Hepatocyte (in vitro differentiated cells): Measurements from ENCODE around the gene PNMA6F. TPM values are rescaled to one million over a fixed set of nuclear protein-coding genes. Genes with fewer than 3 reads are reported as not detected.
"Not testable (repeated sequence)": the region's sequence is repeated elsewhere in the genome, so short reads cannot be mapped to it uniquely, and the experiment has no call there.

Experiments used
- DNase-seq: peaks from one replicate; pipeline ENCODE4 v3.0.0-alpha.2; 2016; ENCODE audit warnings: low spot score
- H2AFZ ChIP-seq: fragments of 200-600 bp; sonication (generic); 2 replicates; pipeline ENCODE4 v1.6.0; 2016; ENCODE audit warnings: antibody characterized with exemption, mild to moderate bottlenecking
- H3K27ac ChIP-seq: fragments of 200-600 bp; sonication (generic); 2 replicates; pipeline ENCODE4 v1.5.1; 2016; ENCODE audit warnings: mild to moderate bottlenecking
- H3K27me3 ChIP-seq: fragments of 200-600 bp; sonication (generic); 2 replicates; pipeline ENCODE4 v1.6.1; 2016
- H3K36me3 ChIP-seq: fragments of 200-600 bp; sonication (generic); replicated peaks from 2 replicates; pipeline ENCODE4 v1.5.1; 2016; ENCODE audit warnings: low read depth; ENCODE audit not compliant: insufficient read depth
- H3K4me1 ChIP-seq: fragments of 200-600 bp; sonication (generic); 2 replicates; pipeline ENCODE4 v1.5.1; 2016; ENCODE audit warnings: mild to moderate bottlenecking, moderate library complexity; ENCODE audit not compliant: insufficient read depth
- H3K4me2 ChIP-seq: fragments of 200-600 bp; sonication (generic); 2 replicates; pipeline ENCODE4 v1.6.0; 2016
- H3K4me3 ChIP-seq: fragments of 200-600 bp; sonication (generic); 2 replicates; pipeline ENCODE4 v1.5.1; 2016; ENCODE audit warnings: mild to moderate bottlenecking
- H3K79me2 ChIP-seq: fragments of 200-600 bp; sonication (generic); 2 replicates; pipeline ENCODE4 v1.6.0; 2017; ENCODE audit warnings: mild to moderate bottlenecking
- H3K9me2 ChIP-seq: fragments of 200-600 bp; sonication (generic); replicated peaks from 2 replicates; pipeline ENCODE4 v1.6.0; 2017; ENCODE audit warnings: mild to moderate bottlenecking; ENCODE audit not compliant: insufficient read depth
- H3K9me3 ChIP-seq: fragments of 200-600 bp; sonication (generic); 2 replicates; pipeline ENCODE4 v1.5.1; 2016; ENCODE audit warnings: low read depth, mild to moderate bottlenecking
- H4K20me1 ChIP-seq: fragments of 200-600 bp; sonication (generic); 2 replicates; pipeline ENCODE4 v1.6.0; 2016; ENCODE audit warnings: mild to moderate bottlenecking; ENCODE audit not compliant: insufficient read depth, poor library complexity, severe bottlenecking
- WGBS: methylation state at CpG from one replicate; pipeline ENCODE4 v1.1.6; 2016; ENCODE audit warnings: low lambda C conversion rate; ENCODE audit errors: missing lambda C conversion rate; 5-methylcytosine and 5-hydroxymethylcytosine counted together
- polyA plus RNA-seq: library from polyadenylated mRNA; unstranded; fragments of >200 nt; fragmentation: Nextera tagmentation; extraction: Ambion mirVana; gene quantifications from 2 replicates; pipeline ENCODE4 v1.2.1, GENCODE V29; 2016
- small RNA-seq: library from RNA; depleted of rRNA; stranded (forward); fragments of <200 nt; gene quantifications from one replicate; pipeline ENCODE3, GENCODE V24; 2014
- total RNA-seq: library from RNA; depleted of rRNA; stranded (reverse); fragments of >200 nt; gene quantifications from 2 replicates; pipeline ENCODE4 v1.2.3, GENCODE V29; 2014

The PNMA6F gene
- total and polyA plus RNA-seq, 2 experiments from 2014 or later: not detected

- not testable (repeated sequence) for H4K20me1 ChIP-seq, H3K27me3 ChIP-seq, H3K9me2 ChIP-seq, H3K27ac ChIP-seq, H3K79me2 ChIP-seq, H3K4me2 ChIP-seq, H3K4me3 ChIP-seq, H3K36me3 ChIP-seq, H2AFZ ChIP-seq, H3K9me3 ChIP-seq, H3K4me1 ChIP-seq, DNase-seq
- 96% methylated on average over 4 of the region's 8 CpGs for WGBS
Observed at GRCh38 chrX:153283982-153284381, 37.6 kb downstream of the PNMA6F start.

GRCh38 chrX:153281784-153282183 lies 39.8 kb downstream of the PNMA6F start:
- no CpG with 5 or more reads among the region's 3 CpGs for WGBS
- H3K4me1 ChIP-seq, H2AFZ ChIP-seq, H3K27ac ChIP-seq, H4K20me1 ChIP-seq, H3K4me3 ChIP-seq, H3K9me2 ChIP-seq, H3K4me2 ChIP-seq, DNase-seq, H3K36me3 ChIP-seq, H3K9me3 ChIP-seq, H3K79me2 ChIP-seq, H3K27me3 ChIP-seq: not testable (repeated sequence)

GRCh38 chrX:153279304-153279703 lies 42.3 kb downstream of the PNMA6F start:
- no CpG with 5 or more reads among the region's 8 CpGs for WGBS

GRCh38 chrX:153276049-153276448 lies 45.5 kb downstream of the PNMA6F start:
- not testable (repeated sequence) for H3K27me3 ChIP-seq, H3K9me3 ChIP-seq, H3K27ac ChIP-seq, H3K4me3 ChIP-seq, DNase-seq, H3K79me2 ChIP-seq, H4K20me1 ChIP-seq, H2AFZ ChIP-seq, H3K4me1 ChIP-seq, H3K4me2 ChIP-seq, H3K36me3 ChIP-seq, H3K9me2 ChIP-seq
- 98% methylated on average over 6 of the region's 14 CpGs for WGBS

More at GRCh38 chrX:153279304-153279703, 42.3 kb downstream of the PNMA6F start:
- not testable (repeated sequence) for H3K79me2 ChIP-seq, H2AFZ ChIP-seq, H3K9me2 ChIP-seq, H3K27me3 ChIP-seq, H3K9me3 ChIP-seq, H4K20me1 ChIP-seq, H3K4me2 ChIP-seq, H3K36me3 ChIP-seq, DNase-seq, H3K27ac ChIP-seq, H3K4me1 ChIP-seq, H3K4me3 ChIP-seq

GRCh38 chrX:153275418-153275817 lies 46.1 kb downstream of the PNMA6F start:
- DNase-seq, H4K20me1 ChIP-seq, H3K27ac ChIP-seq, H3K36me3 ChIP-seq, H3K4me1 ChIP-seq, H3K79me2 ChIP-seq, H3K4me2 ChIP-seq, H3K9me3 ChIP-seq, H3K4me3 ChIP-seq, H3K27me3 ChIP-seq, H2AFZ ChIP-seq, H3K9me2 ChIP-seq: not testable (repeated sequence)
- 89% methylated on average over 3 of the region's 16 CpGs for WGBS

- not testable (repeated sequence) for DNase-seq, H3K9me2 ChIP-seq, H3K4me1 ChIP-seq, H4K20me1 ChIP-seq, H3K79me2 ChIP-seq, H3K36me3 ChIP-seq, H2AFZ ChIP-seq, H3K27me3 ChIP-seq, H3K4me3 ChIP-seq, H3K9me3 ChIP-seq, H3K27ac ChIP-seq, H3K4me2 ChIP-seq
- 95% methylated on average over 12 of the region's 21 CpGs for WGBS
Observed at GRCh38 chrX:153272584-153272983, 49.0 kb downstream of the PNMA6F start.

- H3K27ac ChIP-seq, H3K36me3 ChIP-seq, H4K20me1 ChIP-seq: not testable (repeated sequence)
Observed at GRCh38 chrX:153272070-153272469, 49.5 kb downstream of the PNMA6F start.

More at GRCh38 chrX:153272070-153272469, 49.5 kb downstream of the PNMA6F start:
- H2AFZ ChIP-seq, DNase-seq, H3K27me3 ChIP-seq, H3K4me1 ChIP-seq, H3K79me2 ChIP-seq, H3K4me3 ChIP-seq, H3K9me3 ChIP-seq, H3K4me2 ChIP-seq, H3K9me2 ChIP-seq: not testable (repeated sequence)
- WGBS: 96% methylated on average over 11 of the region's 19 CpGs

Small RNA genes lying within 50 kb of the gene (small RNA-seq; reads per million reads assigned to genes)
- not detected for gene AC152007.1

Other genes starting within 250 kb of the PNMA6F start
- gene PNMA6A, start 249.3 kb downstream of the PNMA6F start, total RNA-seq: 4.5 and 10.2 TPM in 2 replicates
- 11.8 and 12.4 TPM in 2 replicates for gene PNMA6A, start 249.3 kb downstream of the PNMA6F start, polyA plus RNA-seq
- gene MAGEA1, start 142.5 kb downstream of the PNMA6F start, total RNA-seq: not detected in 2 replicates
- gene MAGEA1, start 142.5 kb downstream of the PNMA6F start, polyA plus RNA-seq: not detected in 2 replicates
- 9.9 and 10.2 TPM in 2 replicates for gene ZNF275, start 12.4 kb upstream of the PNMA6F start, total RNA-seq
- gene ZNF275, start 12.4 kb upstream of the PNMA6F start, polyA plus RNA-seq: 4.0 and 4.3 TPM in 2 replicates
- not detected in 2 replicates for gene PNMA6E, start 79.6 kb upstream of the PNMA6F start, total RNA-seq
- gene PNMA6E, start 79.6 kb upstream of the PNMA6F start, polyA plus RNA-seq: 0.35 TPM in 1 of 2 replicates, not detected in the other
- 0.90 and 1.2 TPM in 2 replicates for gene ZFP92, start 89.7 kb upstream of the PNMA6F start, total RNA-seq
- gene ZFP92, start 89.7 kb upstream of the PNMA6F start, polyA plus RNA-seq: 0.33 and 0.38 TPM in 2 replicates
- 0.60 and 0.76 TPM in 2 replicates for gene TREX2, start 124.3 kb upstream of the PNMA6F start, total RNA-seq
- 0.81 and 1.3 TPM in 2 replicates for gene TREX2, start 124.3 kb upstream of the PNMA6F start, polyA plus RNA-seq
- gene HAUS7, start 148.8 kb upstream of the PNMA6F start, total RNA-seq: 6.8 and 17.5 TPM in 2 replicates
- 19.7 and 23.1 TPM in 2 replicates for gene HAUS7, start 148.8 kb upstream of the PNMA6F start, polyA plus RNA-seq
- gene BGN, start 173.2 kb upstream of the PNMA6F start, total RNA-seq: 12.5 and 14.5 TPM in 2 replicates
- gene BGN, start 173.2 kb upstream of the PNMA6F start, polyA plus RNA-seq: 27.5 and 35.8 TPM in 2 replicates
- 0.12 TPM in 1 of 2 replicates, not detected in the other for gene ATP2B3, start 195.9 kb upstream of the PNMA6F start, total RNA-seq
- 0.07 and 0.12 TPM in 2 replicates for gene ATP2B3, start 195.9 kb upstream of the PNMA6F start, polyA plus RNA-seq